MM.1S (cell line): ENCODE results near the gene DNASE1L2.

Experiments
- DNase-seq: peaks from one replicate; pipeline ENCODE4 v3.0.0-alpha.2; 2015
- H2AFZ ChIP-seq: fragments of 300-600 bp; sonication (generic); 2 replicates; pipeline ENCODE4 v1.6.0; 2016; ENCODE audit warnings: antibody characterized with exemption, low read length
- H3F3A ChIP-seq: fragments of 300-600 bp; sonication (generic); 2 replicates; pipeline ENCODE4 v1.6.1; 2016; ENCODE audit warnings: mild to moderate bottlenecking, antibody characterized with exemption, low read length, moderate library complexity, mixed read lengths; ENCODE audit not compliant: insufficient read depth
- H3K27ac ChIP-seq: fragments of 300-600 bp; sonication (generic); 2 replicates; pipeline ENCODE4 v1.5.1; 2016; ENCODE audit warnings: mild to moderate bottlenecking, low read length
- H3K27me3 ChIP-seq: fragments of 300-600 bp; sonication (generic); replicated peaks from 2 replicates; pipeline ENCODE4 v1.6.0; 2016; ENCODE audit warnings: low read length; ENCODE audit not compliant: insufficient read depth
- H3K36me3 ChIP-seq: fragments of 300-600 bp; sonication (generic); replicated peaks from 2 replicates; pipeline ENCODE4 v1.6.1; 2016; ENCODE audit warnings: mild to moderate bottlenecking, low read length, mixed read lengths; ENCODE audit not compliant: insufficient read depth
- H3K4me1 ChIP-seq: fragments of 300-600 bp; sonication (generic); 2 replicates; pipeline ENCODE4 v1.6.1; 2016; ENCODE audit warnings: low read length, mixed read lengths
- H3K4me2 ChIP-seq: fragments of 300-600 bp; sonication (generic); 2 replicates; pipeline ENCODE4 v1.6.0; 2016; ENCODE audit warnings: low read depth, low read length
- H3K4me3 ChIP-seq: fragments of 300-600 bp; sonication (generic); 2 replicates; pipeline ENCODE4 v1.5.1; 2016; ENCODE audit warnings: low read length, mixed read lengths
- H3K79me2 ChIP-seq: fragments of 300-600 bp; sonication (generic); 2 replicates; pipeline ENCODE4 v1.6.1; 2016; ENCODE audit warnings: mixed run types, low read length, mixed read lengths
- H3K9ac ChIP-seq: fragments of 300-600 bp; sonication (generic); 2 replicates; pipeline ENCODE4 v1.6.1; 2016; ENCODE audit warnings: low read length, mixed read lengths
- H3K9me2 ChIP-seq: fragments of 300-600 bp; sonication (generic); replicated peaks from 2 replicates; pipeline ENCODE4 v1.6.1; 2016; ENCODE audit warnings: mild to moderate bottlenecking, low read length, mixed read lengths; ENCODE audit not compliant: insufficient read depth
- H3K9me3 ChIP-seq: fragments of 300-600 bp; sonication (generic); replicated peaks from 2 replicates; pipeline ENCODE4 v1.6.1; 2016; ENCODE audit warnings: mild to moderate bottlenecking, low read length, mixed read lengths; ENCODE audit not compliant: insufficient read depth
- H4K20me1 ChIP-seq: fragments of 300-600 bp; sonication (generic); 2 replicates; pipeline ENCODE4 v1.6.1; 2016; ENCODE audit warnings: mild to moderate bottlenecking, low read length, moderate library complexity, mixed read lengths; ENCODE audit not compliant: insufficient read depth
- CTCF ChIP-seq: fragments of 300-600 bp; sonication (generic); IDR thresholded peaks from 2 replicates; pipeline ENCODE4 v1.5.1; 2016; ENCODE audit warnings: antibody characterized with exemption, low read length, mixed read lengths
- EZH2 ChIP-seq: fragments of 300-600 bp; sonication (generic); optimal IDR thresholded peaks from 2 replicates; pipeline ENCODE3; 2017; ENCODE audit warnings: low read depth, mild to moderate bottlenecking, antibody characterized with exemption, low read length, mixed read lengths
- EZH2phosphoT487 ChIP-seq: fragments of 300-600 bp; sonication (generic); IDR thresholded peaks from 2 replicates; pipeline ENCODE4 v1.6.1; 2018; ENCODE audit warnings: antibody characterized with exemption, low read length

DNASE1L2 gene

GRCh38 chr16:2223221-2223941 is 12.9 kb upstream of the DNASE1L2 start, which contains the start of gene E4F1:
E4F1 (plus strand) TSS chr16:2223591; CDS start chr16:2223614, 23 bp downstream.
- Histone ChIP-seq H3K9me3 (no peaks in the 10 kb centered on the region), H3K4me3 (peak within 1 kb of the TSS; percentile 98), H3K9ac (peak within 1 kb of the TSS; percentile 95), H3F3A (0 out of 2 replicates have a peak, but pooled peaks cover 3% of the 10 kb centered on the region), H3K9me2 (no peaks in the 10 kb centered on the region), H3K27ac (peak within 1 kb of the TSS; percentile 43; the same call in 1 of the 2 replicates), H3K27me3 (no peaks in the 10 kb centered on the region), H3K36me3 (no peaks in the 10 kb centered on the region), H3K4me1 (no peaks in the 10 kb centered on the region), H4K20me1 (no peaks in the 10 kb centered on the region), H3K79me2 (peaks cover 44% of the 10 kb centered on the region), H3K4me2 (peak within 1 kb of the TSS; percentile 96), H2AFZ (peak within 1 kb of the TSS; percentile 95)
- DNase-seq, result peak; percentile 100
- TF ChIP-seq EZH2 (no peak), CTCF (no peak), EZH2phosphoT487 (no peak)

GRCh38 chr16:2223942-2224486 is 12.2 kb upstream of the DNASE1L2 start:
- Histone ChIP-seq H3K4me3 (peak overlapping the region; percentile 98), H3K9me3 (no peaks in the 10 kb centered on the region), H3K79me2 (peaks cover 49% of the 10 kb centered on the region), H3K9ac (peak overlapping the region; percentile 95), H3K9me2 (no peaks in the 10 kb centered on the region), H3K4me1 (no peaks in the 10 kb centered on the region), H3K36me3 (no peaks in the 10 kb centered on the region), H3K27me3 (no peaks in the 10 kb centered on the region), H3K27ac (peak overlapping the region; percentile 43; the same call in 1 of the 2 replicates), H3K4me2 (peak overlapping the region; percentile 57), H4K20me1 (no peaks in the 10 kb centered on the region), H3F3A (0 out of 2 replicates have a peak, but pooled peaks cover 3% of the 10 kb centered on the region), H2AFZ (peak overlapping the region; percentile 92)
- DNase-seq, result peak; percentile 49
- TF ChIP-seq CTCF, result peak; percentile 26; the same call in 1 of the 2 replicates
- TF ChIP-seq EZH2, result no peak

- no peak overlapping the region for H3K4me2 ChIP-seq
- peaks cover 53% of the 10 kb centered on the region for H3K79me2 ChIP-seq
- no peak overlapping the region for H2AFZ ChIP-seq
- H3K4me3 ChIP-seq, result no peak overlapping the region
- H3K9me2 ChIP-seq, result no peaks in the 10 kb centered on the region
- no peak overlapping the region for H3K27ac ChIP-seq
- no peaks in the 10 kb centered on the region for H3K36me3 ChIP-seq
- DNase-seq, result no peak
- H3F3A ChIP-seq, result 0 out of 2 replicates have a peak, but pooled peaks cover 3% of the 10 kb centered on the region
- H3K9me3 ChIP-seq, result no peaks in the 10 kb centered on the region
- H3K4me1 ChIP-seq, result no peaks in the 10 kb centered on the region
- no peaks in the 10 kb centered on the region for H3K27me3 ChIP-seq
- H3K9ac ChIP-seq, result no peak overlapping the region
- H4K20me1 ChIP-seq, result no peaks in the 10 kb centered on the region
- no peak for TF ChIP-seq EZH2phosphoT487
- no peak for TF ChIP-seq CTCF
- TF ChIP-seq EZH2, result no peak
These were observed 9.9 kb upstream of the DNASE1L2 start for GRCh38 chr16:2226245-2226793.
